ENCODE data around the gene CACNB4.

The CACNB4 gene

GRCh38 chr2:152046940-152047339 lies 51.9 kb downstream of the CACNB4 start:
- H3K4me3 ChIP-seq (ENCODE audit: low read length), result no peak overlapping the region
- DNase-seq (ENCODE audit: low read depth), result no peak
- TF ChIP-seq CTCF (conservative IDR thresholded peaks at IDR 0.05; ENCODE audit: low read length), result no peak

DNA sequence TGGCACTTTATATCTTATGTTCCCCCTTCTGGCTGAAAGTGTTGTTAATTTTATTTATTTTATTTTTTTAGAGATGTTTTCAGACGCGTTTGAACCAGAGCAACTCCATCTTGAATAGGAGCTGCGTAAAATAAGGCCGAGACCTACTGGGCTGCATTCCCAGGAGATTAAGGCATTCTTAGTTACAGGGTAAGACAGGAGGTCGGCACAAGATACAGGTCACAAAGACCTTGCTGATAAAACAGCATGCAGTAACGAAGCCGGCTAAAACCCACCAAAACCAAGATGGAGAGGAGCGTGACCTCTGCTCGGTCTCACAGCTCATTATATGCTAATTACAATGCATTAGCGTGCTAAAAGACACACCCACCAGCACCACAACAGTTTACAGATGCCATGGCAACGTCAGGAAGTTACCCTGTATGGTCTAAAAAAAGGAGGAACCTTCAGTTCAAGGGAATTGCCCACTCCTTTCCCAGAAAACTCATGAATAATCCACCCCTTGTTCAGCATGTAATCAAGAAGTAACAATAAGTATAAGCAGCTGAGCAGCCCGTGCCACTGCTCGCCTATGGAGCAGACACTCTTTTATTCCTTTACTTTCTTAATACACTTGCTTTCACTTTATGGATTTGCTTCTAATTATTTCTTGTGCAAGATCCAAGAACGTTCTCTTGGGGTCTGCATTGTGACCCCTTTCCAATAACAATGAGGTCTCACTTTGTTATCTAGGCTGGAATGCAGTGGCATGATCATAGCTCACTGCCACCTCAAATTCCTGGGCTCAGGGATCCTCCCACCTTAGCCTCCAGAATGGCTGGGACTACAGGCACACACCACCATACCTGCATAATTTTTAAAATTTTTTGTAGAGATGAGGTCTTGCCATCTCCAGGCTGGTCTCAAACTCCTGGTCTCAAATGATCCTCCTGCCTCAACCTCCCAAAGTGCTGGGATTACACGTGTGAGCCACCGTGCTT lies 55.9 kb downstream of the CACNB4 start:
- TF ChIP-seq CTCF (conservative IDR thresholded peaks at IDR 0.05; ENCODE audit: low read length), result no peak
- DNase-seq (ENCODE audit: low read depth), result no peak
- no peak overlapping the region for H3K4me3 ChIP-seq (ENCODE audit: low read length)

DNA sequence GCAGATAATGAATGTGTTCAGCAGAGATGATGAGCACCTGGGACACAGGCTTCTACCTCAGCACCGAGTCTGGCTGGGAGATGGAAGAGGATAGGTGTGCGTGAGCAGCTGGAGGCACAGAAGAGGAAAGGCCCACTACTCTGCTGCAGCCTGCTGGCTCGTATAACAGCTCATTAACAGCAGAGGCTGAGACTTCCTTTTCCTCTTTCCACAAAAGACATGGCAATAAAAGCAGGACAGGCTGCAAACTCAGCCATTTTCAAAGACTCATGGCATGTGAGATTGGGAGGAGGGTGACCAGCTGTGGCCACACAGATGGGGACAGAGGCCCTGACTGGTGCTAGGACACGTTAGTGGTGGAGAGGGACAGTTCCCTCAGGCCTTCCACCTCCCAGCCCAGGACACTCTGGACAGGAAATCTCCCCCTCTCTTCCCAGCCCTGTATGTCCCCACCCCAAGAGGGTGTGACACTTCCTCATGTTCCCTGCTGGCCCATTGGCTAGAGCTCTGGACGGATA lies 60.3 kb downstream of the CACNB4 start:
- no peak for DNase-seq (ENCODE audit: low read depth)
- H3K4me3 ChIP-seq (ENCODE audit: low read length), result no peak overlapping the region
- no peak for TF ChIP-seq CTCF (conservative IDR thresholded peaks at IDR 0.05; ENCODE audit: low read length)

DNA sequence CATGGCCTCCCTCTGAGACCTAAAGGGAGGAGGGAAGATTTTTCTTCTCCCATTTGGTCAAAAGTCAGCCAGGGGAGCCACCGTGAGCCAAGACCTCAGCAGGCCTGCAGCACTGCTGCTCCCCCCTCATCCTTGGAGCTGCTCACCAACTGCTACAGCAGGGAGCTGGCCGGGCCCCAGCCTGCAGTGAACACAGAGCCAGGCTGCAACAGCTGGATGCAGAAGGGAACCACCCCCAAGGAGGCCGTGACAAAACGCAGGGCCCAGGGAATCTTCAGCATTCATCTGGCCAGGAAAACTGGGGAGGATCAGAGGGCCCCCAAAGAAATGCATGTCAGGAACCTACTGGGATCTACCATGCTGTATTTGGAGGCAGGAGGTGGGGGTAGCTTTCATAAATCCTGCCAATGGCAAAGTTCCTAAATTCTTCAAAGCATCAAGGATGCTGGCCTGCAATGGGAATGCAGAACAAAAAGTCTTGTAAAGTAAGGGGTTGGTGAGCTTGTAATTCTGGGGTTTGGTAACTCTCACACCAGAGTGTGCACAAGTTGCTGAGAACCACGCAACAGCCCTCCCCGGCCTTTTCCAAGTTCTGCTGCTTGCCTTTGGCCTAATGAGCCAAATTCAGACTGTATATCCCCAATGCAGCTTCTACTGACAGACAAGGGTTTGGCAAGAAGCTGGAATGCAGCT lies 61.0 kb downstream of the CACNB4 start:
- TF ChIP-seq CTCF (conservative IDR thresholded peaks at IDR 0.05; ENCODE audit: low read length), result no peak
- no peak overlapping the region for H3K4me3 ChIP-seq (ENCODE audit: low read length)
- DNase-seq (ENCODE audit: low read depth), result no peak

GRCh38 chr2:152036611-152037469 lies 62.0 kb downstream of the CACNB4 start:
- TF ChIP-seq CTCF (conservative IDR thresholded peaks at IDR 0.05; ENCODE audit: low read length), result peak; percentile 91
- no peak overlapping the region for H3K4me3 ChIP-seq (ENCODE audit: low read length)
- DNase-seq (ENCODE audit: low read depth), result peak; percentile 67

- no peak overlapping the region for H3K4me3 ChIP-seq (ENCODE audit: low read length)
- TF ChIP-seq CTCF (conservative IDR thresholded peaks at IDR 0.05; ENCODE audit: low read length), result no peak
- DNase-seq (ENCODE audit: low read depth), result no peak
These were observed 64.5 kb downstream of the CACNB4 start for GRCh38 chr2:152034257-152034801.

Measured in AG10803 (cell line).